NT2/D1 (cell line): ENCODE measurements around the gene PRKG2.

Experiments used
- SUZ12 ChIP-seq: IDR thresholded peaks from 2 replicates; pipeline ENCODE4 v1.6.1; 2011; ENCODE audit not compliant: insufficient read length, insufficient read depth; ENCODE audit errors: extremely low read depth
- YY1 ChIP-seq: IDR thresholded peaks from 2 replicates; pipeline ENCODE4 v1.6.1; 2011; ENCODE audit not compliant: insufficient read length, insufficient read depth
- ZNF274 ChIP-seq: IDR thresholded peaks from 2 replicates; pipeline ENCODE4 v1.6.1; 2011; ENCODE audit warnings: mild to moderate bottlenecking, low read depth, low read length

DNA sequence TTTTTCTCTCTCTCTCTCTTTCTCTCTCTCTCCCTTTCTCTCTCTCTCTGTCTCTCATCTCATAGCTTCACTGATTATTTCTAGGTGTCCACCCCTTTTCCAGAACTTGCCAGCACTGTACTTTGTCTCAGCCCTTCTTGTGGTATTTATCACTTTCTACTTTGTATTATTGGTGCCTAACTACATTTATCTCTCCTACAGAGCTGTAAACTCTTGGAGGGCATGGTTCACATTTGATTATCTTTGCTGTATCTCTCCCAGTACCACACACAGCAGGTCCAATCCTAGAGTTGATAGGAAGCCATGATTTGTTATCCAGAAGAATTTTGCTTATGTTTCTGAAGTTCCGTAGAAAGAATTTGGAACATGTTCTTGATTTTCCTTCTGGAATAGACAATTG is 5.2 kb upstream of the PRKG2 start:
- TF ChIP-seq SUZ12: no peak
- no peak for TF ChIP-seq ZNF274
- TF ChIP-seq YY1: no peak
